AG09319 (cell line): ENCODE measurements around the gene HSD17B11.
"Not testable (repeated sequence)": the region's sequence is repeated elsewhere in the genome, so short reads cannot be mapped to it uniquely, and the experiment has no call there.

Experiments used
- DNase-seq: peaks from one replicate; pipeline ENCODE4 v3.0.0-alpha.2; 2010; ENCODE audit warnings: low read depth; ENCODE audit errors: extremely low read depth
- TF ChIP-seq, protein P1 (sequence below): IDR thresholded peaks from 2 replicates; pipeline ENCODE4 v1.5.1; 2011; ENCODE audit warnings: low read depth, mild to moderate bottlenecking, inconsistent platforms, low read length, moderate library complexity

The HSD17B11 gene

DNA sequence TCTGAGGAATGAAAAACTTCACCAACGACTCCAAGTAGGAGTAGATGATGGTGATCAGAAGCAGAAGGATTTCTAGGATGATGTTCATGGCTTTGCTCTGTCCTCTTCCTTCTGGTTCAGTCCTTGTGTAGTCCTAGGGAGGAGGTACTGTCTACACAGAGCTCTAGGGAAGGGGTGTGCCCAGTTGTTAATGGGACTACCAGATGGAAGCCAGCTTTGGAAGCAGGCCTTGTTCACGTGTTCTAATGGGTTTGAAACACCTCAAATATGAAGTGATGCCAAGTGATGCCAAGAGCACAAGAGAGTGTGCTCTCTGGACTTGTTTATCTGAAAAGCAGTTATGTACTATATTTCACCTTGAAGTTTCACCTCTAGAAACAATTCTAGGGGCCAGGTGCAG, 68.2 kb downstream of the HSD17B11 start, which contains the start of gene HSD17B13:
HSD17B13 (minus strand) TSS at position 129 of the 400 bp plus-strand sequence; CDS start at position 88, 41 bp downstream.
- TF ChIP-seq, protein P1, sequence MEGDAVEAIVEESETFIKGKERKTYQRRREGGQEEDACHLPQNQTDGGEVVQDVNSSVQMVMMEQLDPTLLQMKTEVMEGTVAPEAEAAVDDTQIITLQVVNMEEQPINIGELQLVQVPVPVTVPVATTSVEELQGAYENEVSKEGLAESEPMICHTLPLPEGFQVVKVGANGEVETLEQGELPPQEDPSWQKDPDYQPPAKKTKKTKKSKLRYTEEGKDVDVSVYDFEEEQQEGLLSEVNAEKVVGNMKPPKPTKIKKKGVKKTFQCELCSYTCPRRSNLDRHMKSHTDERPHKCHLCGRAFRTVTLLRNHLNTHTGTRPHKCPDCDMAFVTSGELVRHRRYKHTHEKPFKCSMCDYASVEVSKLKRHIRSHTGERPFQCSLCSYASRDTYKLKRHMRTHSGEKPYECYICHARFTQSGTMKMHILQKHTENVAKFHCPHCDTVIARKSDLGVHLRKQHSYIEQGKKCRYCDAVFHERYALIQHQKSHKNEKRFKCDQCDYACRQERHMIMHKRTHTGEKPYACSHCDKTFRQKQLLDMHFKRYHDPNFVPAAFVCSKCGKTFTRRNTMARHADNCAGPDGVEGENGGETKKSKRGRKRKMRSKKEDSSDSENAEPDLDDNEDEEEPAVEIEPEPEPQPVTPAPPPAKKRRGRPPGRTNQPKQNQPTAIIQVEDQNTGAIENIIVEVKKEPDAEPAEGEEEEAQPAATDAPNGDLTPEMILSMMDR: no peak
- no peak for DNase-seq

DNA sequence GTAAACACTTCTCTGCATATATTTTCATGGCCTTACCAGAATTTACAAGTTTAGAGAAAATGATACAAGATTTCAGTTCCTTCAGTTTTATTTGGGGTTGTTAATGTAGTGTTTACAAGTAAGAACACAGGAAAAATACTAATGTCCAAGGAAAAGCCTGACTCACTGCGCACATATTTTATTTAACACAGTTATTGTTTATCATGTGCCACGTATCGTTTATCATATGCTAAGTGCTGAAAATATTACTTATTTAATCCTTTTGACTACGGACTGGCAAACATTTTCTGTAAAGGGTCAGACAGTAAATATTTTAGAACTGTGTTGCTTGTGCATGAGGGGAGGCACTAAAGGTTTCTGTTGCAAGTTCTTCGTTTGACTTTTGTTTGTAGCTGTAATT, 69.1 kb downstream of the HSD17B11 start:
- TF ChIP-seq, protein P1: no peak
- DNase-seq: no peak

DNA sequence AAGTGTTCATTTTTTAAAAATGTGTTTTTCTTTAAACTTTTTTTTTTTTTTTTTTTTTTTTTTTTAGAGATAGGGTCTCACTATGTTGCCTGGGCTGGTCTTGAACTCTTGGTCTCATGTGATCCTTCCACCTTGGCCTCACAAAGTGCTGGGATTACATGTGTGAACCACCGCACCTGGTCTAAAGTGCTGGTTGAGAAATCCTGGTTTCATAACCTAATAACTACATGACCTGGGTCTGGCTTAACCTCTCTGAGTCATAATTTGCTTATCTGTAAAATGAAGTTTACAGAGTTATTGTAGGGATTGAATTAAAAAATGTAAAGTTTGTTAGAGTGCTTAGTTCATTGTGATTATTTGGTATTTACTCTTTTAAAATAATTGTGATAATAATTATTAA, 73.5 kb downstream of the HSD17B11 start:
- no peak for DNase-seq
- TF ChIP-seq, protein P1: no peak

DNA sequence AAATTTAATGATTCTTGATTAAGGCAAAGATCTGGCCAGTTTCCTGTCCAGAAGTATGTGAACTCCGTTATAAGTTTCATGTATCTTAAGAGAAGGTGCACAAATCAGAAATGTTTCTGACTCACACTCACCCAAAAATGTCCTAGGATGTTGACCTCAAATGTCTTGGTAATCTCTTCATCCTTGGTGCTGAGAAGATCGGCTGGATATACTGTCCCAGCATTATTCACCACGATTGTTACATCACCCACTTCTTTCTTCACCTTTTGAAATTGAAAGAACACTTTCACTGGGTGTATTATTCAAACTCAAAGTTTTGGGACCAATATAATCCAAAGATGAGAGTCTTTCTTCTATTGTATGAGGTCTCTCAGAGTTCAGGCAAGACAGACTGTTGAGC, 74.0 kb downstream of the HSD17B11 start:
- TF ChIP-seq, protein P1: no peak
- no peak for DNase-seq

DNA sequence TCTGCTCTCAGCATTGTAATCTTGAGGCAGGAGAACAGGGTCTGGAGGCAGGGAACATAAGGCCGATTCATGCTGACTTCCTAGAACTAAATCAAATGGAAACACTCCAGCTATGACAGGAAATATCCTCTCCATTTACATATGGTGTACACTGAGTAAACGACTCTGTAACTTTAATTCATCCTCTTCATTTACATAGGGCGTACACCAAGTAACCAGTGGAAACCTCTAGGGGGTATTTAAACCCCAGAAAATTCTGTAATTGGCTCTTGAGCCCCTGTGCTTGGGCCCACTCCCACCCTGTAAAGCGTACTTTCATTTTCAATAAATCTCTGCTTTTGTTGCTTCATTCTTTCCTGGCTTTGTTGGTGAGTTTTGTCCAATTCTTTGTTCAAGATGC, 76.0 kb downstream of the HSD17B11 start:
- not testable (repeated sequence) for DNase-seq

DNA sequence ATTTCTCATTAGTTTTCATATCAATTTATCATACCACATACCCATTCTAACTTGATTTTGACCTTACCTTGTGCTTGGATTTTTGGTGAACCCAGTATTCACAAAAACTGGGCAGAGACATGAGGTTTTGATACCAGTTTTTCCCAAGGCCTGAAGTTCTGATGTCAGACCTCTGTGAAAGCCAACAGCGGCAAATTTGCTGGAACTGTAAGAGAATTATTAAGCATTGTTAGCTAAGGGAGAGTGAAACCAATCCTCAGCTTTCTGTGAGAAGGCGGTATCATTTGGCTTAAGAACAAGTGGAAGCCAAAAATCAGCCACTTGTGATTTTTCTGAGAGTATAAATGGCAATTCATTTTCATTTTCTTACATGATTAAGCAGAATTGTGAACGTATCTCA, 77.2 kb downstream of the HSD17B11 start:
- DNase-seq: no peak
- TF ChIP-seq, protein P1: no peak

DNA sequence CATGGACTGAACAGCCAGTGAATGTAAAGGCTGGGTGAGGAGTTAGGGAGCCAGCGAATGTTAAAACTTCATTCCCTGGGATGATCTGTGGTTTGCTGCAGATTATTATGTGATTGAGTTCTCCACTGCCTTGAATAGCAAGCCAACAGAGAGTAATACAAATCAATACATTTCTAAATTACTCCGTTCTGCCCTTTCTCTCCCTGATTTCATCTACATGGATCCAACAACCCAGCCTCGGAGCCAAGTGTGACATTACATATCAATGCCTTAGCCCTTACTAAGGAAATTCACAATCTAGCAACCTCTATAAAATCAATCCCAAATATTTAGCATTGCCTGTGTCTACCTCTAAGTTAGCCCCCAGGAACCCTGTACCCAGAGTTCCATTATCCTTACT, 79.3 kb downstream of the HSD17B11 start:
- TF ChIP-seq, protein P1: no peak
- no peak for DNase-seq

DNA sequence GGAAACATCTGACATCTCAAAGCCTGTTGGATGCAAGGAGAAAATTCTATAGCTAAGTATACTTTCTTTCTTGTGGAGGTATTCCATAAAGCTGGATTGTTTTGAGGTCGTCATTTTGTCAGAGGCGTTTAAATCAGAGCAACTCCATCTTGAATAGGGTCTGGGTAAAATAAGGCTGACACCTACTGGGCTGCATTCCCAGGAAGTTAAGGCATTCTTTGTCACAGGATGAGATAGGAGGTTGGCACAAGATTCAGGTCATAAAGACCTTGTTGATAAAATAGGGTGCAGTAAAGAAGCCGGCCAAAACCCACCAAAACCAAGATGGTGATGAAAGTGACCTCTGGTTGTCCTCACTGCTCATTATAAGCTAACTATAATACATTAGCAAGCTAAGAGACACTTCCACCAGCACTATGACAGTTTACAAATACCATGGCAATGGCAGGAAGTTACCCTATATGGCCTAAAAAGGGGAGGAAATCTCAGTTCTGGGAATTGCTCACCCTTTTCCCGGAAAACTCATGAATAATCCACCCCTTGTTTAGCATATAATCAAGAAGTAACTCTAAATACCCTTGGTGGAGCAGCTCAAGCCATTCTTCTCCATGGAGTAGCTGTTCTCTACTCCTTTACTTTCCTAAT, 80.2 kb downstream of the HSD17B11 start:
- TF ChIP-seq, protein P1: no peak
- DNase-seq: no peak
